GM04504 (cell line): ENCODE results near the gene RAB22A.

Experiments
- DNase-seq: peaks from one replicate; pipeline ENCODE4 v3.0.0-alpha.2; 2012; ENCODE audit warnings: low read depth

The RAB22A gene

GRCh38 chr20:58303547-58303946 is 6.0 kb upstream of the RAB22A start:
- no peak for DNase-seq

DNA sequence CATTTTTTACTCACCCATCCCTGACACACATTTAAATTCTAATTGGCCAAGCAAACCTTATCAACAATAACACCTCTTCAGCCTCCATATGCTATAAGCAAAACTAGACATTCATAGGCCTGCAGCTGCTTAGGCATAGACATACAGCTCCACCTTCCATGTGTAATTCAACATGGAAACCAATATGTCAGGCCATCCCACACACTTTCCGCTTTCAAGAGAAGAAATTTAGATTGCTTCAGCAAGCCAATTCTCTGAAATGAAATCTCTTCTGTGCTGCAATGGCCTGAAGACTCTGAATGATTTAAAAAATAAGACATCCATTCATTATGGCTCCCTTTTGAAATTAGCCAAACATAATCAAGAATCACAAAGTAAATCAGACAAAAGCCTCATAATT is 4.5 kb upstream of the RAB22A start:
- no peak for DNase-seq

- DNase-seq: no peak
These were observed 2.9 kb upstream of the RAB22A start for GRCh38 chr20:58306421-58307261.

- DNase-seq: no peak
These were observed 2.2 kb upstream of the RAB22A start for GRCh38 chr20:58307270-58307669.

DNA sequence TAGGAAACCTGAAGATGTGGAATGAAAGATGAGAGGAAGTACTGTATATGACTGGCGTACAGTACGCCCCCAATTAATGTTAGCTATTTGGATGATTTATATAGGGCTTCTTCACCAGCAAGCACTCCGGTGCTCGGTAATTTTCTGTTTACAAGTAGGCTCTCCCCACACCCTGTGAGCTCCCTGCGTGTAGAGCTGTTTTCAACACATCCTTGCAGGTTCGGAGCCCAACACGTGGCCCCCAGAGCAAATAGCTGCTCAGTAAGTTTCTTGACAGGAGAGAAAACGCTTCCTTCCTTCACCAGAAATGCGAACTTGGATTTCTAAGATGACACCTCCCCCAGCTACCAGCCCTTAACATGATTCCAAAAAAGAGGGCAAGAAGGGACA is 1.2 kb upstream of the RAB22A start:
- no peak for DNase-seq

DNA sequence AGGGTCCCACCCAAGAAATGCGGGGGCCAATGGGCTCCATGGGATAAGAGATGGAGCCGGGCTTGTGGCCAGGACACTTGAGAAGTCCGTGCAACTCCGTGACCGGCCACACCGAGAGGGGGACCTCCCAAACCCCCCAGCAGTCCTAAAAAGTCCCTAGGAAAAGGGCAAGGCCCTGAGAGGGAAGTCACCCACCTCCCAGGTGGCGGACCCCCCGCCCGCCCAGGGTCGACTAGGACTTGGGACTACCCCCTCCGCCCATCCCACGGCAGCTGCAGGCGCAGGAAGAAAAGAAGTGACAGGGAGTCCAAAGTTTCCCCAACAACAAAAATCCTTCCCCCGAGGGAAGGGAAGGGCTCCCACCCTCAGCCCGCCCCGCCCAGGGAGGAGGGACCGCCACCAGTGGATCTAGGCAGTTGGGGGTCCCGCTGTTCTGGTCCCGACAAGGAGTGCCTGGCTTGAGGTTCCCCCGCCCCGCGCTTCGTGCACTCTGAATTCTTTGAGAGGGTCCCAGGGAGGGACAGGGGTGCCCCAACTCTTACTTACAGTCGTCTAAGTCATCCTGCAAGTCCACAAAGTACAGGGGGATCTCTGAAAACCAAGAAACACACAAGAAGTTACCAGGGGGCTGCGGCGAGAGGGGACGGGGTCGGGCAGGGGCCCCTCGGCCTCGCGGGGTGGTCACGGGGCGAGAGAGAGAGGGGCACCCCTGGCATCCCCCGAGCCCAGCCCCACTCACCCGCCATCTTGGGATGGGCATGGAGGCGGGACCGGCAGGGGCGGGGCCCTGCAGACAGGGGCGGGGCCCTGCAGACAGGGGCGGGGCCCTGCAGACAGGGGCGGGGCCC is 611 bp upstream of the RAB22A start:
- no peak for DNase-seq

DNA sequence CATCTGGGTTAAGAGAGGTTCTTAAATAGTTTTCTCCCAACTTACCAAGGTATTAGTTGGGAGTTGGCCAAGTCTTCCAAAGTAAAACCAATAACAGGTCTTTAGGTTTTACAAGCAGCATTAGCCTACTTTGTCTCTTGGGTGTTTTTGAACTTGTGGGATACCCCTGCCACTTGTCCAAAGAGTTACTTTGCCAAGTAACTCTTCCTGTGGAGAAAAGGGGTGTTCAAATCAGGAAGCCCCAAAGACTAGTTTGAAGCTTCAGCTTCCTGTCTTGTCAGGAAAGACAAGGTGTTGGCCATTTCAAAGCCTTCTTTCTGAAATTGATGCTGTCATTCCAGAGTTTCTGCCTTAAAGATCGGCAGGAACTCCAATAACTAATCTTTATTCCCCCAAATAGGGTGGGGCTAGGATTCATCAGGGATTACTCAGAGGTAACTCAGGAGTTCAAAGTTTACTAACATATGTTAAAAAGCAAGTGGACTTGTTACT is 822 bp downstream of the RAB22A start:
- no peak for DNase-seq

GRCh38 chr20:58312836-58313235 is 3.3 kb downstream of the RAB22A start:
- DNase-seq: no peak

DNA sequence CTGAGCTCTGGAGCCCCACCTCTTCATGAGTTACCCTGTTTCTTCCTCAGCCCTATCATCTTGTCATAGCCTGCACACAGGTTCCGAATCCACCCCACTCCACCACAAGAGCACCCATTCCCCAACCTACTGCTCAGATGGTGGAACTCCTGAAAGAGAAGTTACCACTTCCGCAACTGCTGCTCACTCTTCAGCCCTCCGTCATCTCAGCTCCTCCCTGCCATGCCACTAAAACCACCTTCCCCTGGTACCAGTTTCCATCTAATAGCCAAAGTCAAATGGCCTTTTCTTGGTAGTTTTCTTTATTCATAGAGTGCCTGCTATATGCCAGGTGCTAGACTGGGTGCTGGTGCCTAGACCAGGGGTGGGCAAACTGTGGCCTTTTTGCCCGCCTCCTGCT is 3.9 kb downstream of the RAB22A start:
- DNase-seq: no peak

DNA sequence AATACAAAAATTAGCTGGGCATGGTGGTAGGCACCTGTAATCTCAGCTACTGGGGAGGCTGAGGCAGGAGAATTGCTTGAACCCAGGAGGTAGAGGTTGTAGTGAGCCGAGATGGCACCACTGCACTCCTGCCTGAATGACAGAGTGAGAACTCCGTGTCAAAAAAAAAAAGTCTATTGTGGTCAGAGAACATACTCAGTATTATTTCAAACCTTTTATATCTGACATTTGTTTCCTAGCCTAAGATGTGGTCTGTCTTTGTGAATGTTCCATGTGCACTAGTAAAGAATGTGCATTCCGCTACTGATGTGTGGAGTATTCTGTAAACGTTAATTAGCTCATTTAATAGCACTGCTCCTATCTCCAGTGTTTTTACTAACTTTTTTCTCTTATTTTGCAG is 11.7 kb downstream of the RAB22A start:
- DNase-seq: no peak

DNA sequence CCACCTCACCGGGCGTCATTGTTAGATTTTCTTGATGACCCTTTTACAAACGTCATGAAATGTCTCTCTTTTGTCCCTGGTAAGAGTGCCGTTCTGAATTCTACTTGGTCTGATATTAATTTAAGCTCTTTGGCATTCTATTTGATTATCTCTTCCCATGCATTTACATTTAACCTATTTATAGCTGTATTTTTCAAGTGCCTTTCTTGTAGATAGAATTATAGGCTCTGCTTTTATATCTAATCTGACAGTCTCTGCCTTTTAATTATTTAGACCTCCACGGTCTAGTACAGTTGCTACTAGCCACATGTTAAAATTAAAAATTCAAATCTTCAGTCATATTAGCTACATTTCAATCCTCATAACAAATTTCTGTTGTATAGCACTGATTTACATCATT is 12.6 kb downstream of the RAB22A start:
- DNase-seq: no peak

- no peak for DNase-seq
These were observed 16.4 kb downstream of the RAB22A start for GRCh38 chr20:58325912-58326311.

- DNase-seq: no peak
These were observed 17.7 kb downstream of the RAB22A start for GRCh38 chr20:58327211-58327610.

DNA sequence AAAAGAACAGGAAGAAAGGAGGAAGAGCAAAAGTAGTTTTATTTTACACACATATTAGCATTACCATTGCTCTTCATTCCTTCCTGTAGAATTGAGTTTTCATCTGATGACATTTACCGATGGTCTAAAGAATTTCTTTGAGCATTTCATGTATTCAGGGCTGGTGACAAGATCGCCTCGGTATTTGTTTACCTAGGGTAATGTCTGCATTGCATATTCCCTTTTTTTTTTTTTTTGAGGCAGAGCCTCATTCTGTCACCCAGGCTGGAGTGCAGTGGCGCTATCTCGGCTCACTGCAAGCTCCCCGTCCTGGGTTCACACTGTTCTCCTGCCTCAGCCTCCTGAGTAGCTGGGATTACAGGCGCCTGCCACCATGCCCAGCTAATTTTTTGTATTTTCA is 19.3 kb downstream of the RAB22A start:
- DNase-seq: no peak

GRCh38 chr20:58329711-58330110 is 20.2 kb downstream of the RAB22A start:
- DNase-seq: no peak

DNA sequence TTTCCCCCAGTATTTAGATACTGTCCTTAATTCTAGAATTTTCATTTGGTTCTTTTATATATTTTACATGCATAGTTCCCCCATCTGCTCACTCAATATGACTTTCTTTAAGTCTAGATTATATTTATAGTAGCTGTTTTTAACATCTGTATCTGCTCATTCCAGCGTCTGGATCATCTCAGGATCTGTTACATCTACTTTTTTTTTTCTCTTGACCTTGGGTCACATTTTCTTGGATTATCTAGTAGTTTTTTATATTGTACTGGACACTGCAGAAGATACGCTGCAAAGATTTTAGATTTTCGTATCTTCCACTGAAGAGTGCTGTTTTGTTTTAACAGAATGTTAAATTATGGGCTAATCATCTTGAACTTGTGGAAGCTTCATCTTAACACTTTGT is 20.7 kb downstream of the RAB22A start:
- DNase-seq: no peak

- no peak for DNase-seq
These were observed 21.2 kb downstream of the RAB22A start for GRCh38 chr20:58330687-58331086.

GRCh38 chr20:58331961-58332551 is 22.5 kb downstream of the RAB22A start:
- no peak for DNase-seq

DNA sequence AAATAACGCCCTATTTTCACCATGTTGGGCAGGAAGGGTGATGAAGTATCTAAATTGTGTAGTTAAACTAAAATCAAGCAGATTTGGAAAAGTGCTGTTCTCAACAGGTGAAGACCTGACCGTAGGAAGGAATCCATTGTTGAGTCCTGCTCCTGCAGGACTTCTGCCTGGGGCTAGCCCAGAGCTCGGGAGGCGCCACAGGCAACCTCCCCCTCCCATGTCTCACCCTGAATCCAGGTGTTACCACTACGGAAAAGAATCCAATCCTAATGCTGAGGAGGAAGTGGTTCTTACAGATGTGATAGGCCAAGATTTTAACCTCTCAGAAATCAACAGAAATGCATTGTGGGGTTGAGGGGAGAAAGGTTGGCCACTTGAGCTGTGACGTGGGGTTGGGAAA is 30.2 kb downstream of the RAB22A start:
- no peak for DNase-seq

- DNase-seq: no peak
These were observed 30.6 kb downstream of the RAB22A start for GRCh38 chr20:58340151-58340550.

GRCh38 chr20:58340853-58341252 is 31.3 kb downstream of the RAB22A start:
- no peak for DNase-seq

DNA sequence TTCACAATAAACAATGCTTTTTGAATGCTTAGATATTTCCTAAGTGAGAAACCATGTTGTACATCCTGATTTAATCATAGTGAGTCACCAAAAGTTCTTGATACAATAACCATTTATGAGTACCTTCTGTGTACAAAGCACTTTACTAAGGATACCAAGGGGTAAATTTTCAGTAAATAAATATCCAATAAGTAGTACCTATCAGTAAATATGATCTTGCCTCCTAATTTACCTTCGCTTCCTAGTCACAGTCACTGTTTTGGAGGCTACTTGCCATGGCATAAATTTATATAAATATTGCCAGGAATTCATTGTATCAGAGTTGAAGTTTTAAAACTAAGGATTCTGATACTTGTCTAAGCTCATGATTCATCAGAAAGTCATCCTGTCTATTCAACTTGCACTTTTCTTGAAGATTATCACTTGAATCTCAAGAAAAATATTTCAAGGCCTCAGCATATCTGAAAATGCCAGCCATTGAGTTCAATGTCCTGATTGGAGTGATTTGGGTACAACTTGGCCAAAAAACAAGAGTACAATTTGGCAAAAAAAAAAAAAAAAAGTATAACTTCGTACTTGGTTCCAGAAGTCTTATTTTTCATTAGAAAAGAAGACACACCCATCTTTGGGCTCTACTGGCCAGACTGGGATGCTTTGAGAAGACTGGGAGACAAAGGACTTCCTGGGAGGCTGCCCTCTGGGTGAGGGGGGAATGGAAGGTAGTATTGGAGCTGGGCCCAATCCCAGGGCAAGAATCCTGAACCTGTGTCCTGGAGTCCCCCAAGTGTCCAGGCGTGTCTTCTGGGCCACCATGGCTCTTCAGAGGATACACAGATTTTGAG is 32.8 kb downstream of the RAB22A start:
- no peak for DNase-seq
